Measurements from ENCODE around the gene DNM1L.

DNM1L gene

DNA sequence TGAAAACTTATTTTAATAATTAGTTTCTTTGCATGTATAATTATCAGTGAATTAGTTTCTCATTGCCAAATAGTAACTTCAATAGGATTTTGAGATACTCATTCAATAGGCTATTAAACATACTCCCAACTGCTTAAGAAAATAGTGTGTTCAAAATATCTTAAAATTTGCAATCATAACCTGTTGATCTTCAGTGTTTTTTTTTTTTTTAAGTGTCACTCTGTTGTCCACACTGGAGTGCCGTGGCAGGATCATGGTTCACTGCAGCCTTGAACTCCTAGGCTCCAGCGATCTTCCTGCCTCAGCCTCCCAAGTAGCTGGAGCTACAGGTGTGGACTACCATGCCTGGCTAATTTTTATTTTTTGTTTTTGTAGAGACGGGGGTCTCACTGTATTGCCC is 78.1 kb downstream of the DNM1L start:
- DNase-seq, result no peak

DNA sequence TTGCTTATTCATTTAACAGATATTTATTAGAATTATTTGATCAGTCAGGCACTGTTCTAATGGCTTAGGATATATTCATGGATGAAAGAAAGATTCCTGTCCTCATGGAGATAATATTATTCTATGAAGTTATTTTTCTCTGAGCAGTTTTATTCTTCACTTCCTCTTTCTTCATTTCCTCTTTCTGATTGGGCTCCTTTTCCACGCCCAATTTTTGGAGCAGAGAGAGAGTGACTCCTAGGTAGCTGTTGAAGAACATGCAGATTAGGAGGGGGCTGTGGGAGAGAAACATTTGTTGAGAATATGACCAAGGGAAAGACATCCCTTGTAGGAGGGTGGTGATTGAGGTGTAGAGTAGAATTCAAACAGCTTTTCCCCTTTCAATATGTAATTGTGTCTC is 82.6 kb downstream of the DNM1L start:
- DNase-seq, result no peak

DNA sequence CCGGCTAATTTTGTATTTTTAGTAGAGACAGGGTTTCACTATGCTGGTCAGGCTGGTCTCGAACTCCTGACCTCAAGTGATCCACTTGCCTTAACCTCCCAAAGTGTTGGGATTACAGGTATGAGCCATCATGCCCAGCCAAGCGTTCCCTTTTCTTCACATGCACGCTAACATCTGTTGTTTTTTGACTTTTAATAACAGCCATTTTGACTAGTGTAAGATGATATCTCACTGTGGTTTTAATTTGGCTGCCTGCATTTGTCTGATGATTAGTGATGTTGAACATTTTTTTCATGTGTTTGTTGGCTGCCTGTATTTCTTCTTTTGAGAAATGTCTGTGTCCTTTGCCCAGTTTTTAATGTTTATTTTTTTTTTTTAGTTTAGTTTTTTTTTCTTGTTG is 86.8 kb downstream of the DNM1L start:
- DNase-seq, result no peak

DNA sequence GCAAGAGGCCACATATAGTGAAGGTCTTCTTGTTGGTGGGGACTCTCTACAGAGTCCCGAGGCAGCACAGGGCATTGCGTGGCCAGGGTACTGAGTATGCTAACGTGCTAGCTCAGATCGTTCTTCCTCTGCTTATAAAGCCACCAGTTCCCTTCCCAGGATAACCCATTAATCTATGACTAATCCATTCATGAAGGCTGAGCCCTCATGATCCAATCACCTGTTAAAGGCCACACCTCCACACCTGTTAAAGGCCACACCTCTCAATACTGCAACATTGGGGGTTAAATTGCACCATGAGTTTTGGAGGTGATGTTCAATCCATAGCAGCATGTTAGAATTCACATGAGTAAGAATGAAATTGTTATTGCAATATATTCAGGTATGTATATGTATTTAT is 89.4 kb downstream of the DNM1L start:
- no peak for DNase-seq

DNA sequence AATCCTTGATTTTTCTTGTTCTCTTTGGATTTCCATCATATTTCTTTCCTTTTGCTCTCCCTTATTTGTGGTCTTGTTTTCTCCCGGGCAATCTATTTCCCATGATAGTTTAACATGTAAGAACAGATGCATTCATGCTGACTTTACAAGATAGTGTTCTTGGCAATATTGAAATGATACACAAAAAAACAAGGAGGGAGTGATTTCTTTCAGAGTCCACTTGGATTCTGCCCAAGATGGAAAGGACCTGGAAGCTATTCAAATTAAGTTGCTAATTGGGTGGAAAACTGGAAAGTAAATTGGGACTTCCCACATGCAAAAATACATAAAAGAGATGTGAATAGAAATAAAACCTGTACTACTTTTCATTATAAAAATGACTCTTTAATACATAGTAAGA is 91.0 kb downstream of the DNM1L start:
- no peak for DNase-seq

DNA sequence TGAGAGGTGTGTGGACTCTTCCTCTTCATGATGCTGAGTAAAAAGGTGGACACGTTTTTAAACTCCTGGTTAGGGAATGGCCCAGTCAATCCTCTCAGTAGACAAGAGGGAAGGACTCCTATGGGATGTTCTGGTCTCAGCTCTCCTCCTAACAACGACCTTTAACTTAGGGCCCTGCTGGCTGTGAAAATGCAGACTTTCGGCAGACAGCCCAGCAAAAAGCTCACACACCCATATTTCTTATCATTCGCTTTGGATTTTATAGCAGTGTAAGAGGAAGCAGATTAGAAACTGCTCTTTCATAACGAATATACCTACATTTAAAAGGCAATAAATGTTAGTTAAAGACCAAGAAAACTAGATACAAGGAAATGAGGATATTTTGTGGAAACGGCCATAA is 94.6 kb downstream of the DNM1L start:
- DNase-seq, result no peak

DNA sequence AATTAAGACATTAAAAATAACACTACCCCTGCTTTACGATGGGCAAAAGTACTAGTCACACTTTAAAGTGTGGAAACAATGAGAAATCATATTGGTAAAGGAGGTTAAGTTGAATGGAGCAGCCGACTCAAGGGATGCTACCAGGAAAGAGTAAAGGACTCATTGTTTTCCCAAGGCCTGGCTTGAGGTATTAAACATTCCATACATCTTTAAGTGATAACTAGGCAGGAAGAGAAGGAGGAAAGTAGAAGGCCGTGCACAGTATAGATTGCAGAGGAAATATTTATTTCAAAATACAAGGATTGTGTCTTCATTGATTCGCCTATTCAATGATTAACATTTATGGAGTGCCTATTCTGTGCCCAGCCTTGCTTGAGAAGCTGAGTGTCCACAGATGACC is 97.2 kb downstream of the DNM1L start:
- no peak for DNase-seq

DNA sequence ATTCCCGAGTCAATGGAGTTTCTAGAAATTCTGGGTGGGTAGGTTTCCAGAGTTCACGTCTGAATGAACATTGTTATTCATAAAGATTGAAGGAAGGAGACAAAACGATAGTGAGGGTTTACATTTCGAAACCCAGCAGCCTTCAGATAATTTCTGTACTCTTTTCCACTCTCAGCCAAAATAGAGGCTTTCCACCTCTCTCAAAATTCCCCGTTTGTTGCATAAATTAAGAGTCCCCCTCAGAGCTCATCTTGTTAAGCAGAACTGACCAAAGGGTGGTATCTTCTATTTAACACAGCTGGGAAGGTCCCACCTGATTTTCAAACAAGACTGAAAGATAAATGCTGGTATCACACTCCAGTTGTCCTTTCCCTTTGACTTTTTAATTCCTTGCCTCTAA is 98.1 kb downstream of the DNM1L start:
- no peak for DNase-seq

DNA sequence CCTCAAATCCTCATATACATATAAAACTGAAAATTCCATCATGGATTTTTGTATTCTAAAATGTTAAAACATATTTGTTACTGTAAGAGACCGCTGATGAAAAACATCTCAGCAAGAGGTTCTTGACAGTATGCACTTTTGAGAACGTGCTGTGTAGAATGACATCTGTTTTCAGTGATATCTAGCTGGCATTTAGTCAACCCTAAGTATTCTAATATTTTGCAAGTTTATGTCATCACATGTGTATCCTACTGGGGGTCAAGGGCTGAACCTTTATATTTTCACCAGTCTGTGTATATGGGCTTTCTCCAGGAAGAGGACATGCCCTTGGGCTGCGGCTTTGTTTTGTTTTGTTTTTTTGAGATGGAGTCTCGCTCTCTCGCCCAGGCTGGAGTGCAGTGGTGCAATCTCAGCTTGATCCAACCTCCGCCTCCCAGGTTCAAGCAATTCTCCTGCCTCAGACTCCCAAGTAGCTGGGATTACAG is 98.6 kb downstream of the DNM1L start:
- DNase-seq, result no peak

DNA sequence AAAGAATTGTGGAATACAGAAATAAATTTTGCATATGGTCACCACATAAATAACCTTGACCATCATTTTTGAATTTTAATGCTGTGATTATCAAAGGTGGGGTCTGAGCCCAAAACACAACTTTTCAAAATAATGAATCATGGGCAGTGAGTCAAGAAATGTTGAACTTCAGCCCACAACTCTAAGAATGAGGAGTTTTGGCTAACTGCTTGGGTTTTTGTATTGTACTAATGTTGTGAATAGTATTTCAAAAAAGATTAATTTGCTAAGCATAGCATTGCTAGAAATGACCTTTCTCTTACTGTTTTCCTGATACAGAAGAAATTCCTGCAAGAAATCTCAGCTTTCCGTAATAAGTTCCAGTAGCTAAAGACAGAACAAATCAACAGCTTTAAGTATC is 101.0 kb downstream of the DNM1L start:
- no peak for DNase-seq

DNA sequence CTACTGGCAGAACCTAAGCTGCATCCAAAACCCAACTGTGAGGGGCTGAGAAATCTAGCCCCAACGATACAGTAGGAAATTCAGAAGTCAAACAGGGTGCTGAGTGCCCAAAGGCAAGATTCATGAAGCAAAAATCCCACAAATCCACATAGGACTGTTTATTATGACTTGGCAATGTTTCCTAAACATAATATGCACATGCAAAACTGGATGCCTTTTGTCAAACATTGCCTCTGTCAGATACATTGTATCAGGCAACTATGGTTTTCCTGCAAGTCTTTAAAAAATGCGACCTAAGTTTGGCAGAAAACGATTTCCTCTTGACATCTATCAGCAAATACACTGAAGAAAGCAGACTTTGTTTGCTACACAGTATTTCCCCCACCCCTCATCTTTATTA is 103.9 kb downstream of the DNM1L start:
- no peak for DNase-seq

DNA sequence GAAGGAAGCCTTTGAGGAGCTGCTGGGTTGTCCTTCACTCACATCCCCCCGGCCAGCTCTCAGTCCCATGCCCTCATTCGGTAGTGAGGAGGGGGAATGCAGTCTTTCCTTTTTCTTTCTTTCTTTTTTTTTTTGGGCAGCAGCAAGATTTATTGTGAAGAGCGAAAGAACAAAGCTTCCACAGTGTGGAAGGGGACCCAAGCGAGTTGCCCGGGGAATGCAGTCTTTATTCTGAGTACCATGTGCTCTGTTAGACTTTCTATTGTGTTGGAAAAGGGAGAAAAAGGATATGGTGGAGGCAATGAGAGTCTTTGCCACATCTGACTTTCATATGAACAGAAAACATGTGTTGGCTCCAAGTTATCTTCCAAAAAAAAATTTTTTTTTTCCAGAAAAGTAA is 106.5 kb downstream of the DNM1L start:
- no peak for DNase-seq

DNA sequence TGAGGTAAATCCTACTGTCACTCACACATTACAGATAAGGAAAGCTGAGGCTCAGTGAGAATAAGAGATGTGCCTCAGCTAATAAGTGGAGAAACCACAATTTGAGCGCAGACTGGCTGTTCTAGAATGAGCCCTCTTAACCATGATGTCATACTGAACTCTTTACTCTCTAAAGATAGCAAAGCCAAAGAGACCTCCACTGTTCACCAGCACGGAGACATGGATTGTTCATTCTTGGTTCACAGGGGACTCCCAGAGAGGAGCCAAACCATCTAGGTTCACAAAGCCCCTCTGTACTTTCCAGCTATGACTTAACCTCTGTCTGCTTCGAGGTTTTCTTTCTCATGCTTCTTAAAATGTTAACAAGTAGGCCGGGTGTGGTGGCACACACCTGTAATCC is 109.3 kb downstream of the DNM1L start:
- DNase-seq, result no peak

DNA sequence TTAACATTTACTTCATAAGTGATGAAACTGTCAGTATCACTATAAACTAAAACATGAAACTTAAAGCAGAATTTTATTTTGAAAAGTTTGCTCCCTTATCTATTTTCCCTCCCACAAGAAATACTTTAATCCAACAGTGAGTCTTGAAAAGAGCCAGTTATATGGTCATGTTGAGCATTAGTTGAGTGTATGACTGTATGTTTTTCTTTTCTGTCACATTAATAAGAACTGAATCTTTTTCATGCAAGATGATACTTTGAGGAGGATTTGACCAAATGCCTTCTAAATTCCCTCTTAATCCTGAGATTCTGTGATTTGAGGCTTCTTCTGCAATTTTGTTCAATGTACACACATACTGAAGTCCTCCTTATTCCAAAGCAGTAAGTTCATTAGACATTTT is 110.3 kb downstream of the DNM1L start:
- no peak for DNase-seq

DNA sequence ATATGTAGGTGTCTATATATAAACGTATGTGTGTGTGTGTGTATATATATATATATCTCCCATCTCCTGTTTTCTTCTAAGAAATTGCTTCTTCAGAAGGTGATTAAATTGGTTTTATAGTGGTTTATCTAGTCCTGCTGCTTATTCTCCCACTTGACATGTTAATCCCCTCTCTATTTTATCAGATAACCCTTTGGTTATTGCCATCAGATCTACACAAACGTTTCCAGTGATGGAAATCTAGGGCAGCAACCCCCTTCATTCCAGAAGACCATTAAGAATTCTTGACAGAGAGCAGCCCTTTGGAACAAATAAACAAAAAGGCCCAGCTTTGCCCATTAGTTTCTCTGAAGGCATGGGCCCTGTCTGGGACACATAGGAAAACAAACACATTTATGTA is 110.8 kb downstream of the DNM1L start:
- no peak for DNase-seq

DNA sequence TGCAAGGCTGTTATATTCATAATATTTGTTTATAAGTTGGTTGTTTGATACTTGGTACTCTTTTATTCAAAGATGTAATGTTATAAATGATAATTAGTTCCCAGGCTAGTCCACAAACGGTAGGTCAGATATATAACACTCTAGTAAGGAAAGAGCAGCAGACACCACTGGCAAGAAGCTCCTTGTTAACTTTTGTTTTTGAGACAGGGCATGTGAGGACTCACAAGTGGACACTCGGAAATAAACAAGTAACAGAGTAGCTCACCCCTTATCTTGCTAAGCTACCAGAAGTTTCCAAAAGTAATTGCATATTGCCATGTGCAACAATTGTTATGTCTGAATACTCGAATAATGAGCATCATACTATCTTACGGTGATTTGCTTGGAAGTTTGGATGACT is 115.2 kb downstream of the DNM1L start:
- no peak for DNase-seq
